AG04449 (cell line): ENCODE results near the gene PLCD3.

ENCODE experiments used
- CTCF ChIA-PET: fragments of 350-600 bp; formaldehyde crosslinking; extraction: SDS; loops from one replicate; lab custom pipeline; 2021; ENCODE audit warnings: antibody characterized with exemption; lab: Yijun Ruan, JAX
- POLR2A ChIA-PET: fragments of 400-600, 350-600 bp; formaldehyde crosslinking; extraction: SDS; loops from one replicate; lab custom pipeline; 2020; ENCODE audit warnings: antibody characterized with exemption, inconsistent platforms; lab: Yijun Ruan, JAX
- DNase-seq: peaks from one replicate; pipeline ENCODE4 v3.0.0-alpha.2; 2010; ENCODE audit warnings: low read depth, low spot score
- H3K4me3 ChIP-seq: 2 replicates; pipeline ENCODE4 v1.5.1; 2011; ENCODE audit warnings: low read depth, mild to moderate bottlenecking, control low read depth, low read length
- CTCF ChIP-seq: IDR thresholded peaks from one replicate; pipeline ENCODE4 v1.5.1; 2011; ENCODE audit warnings: mild to moderate bottlenecking, moderate library complexity, low read length, control low read depth, inconsistent platforms; ENCODE audit not compliant: insufficient read depth; ENCODE audit errors: missing control alignments

Gene PLCD3

GRCh38 chr17:45155029-45155428, 22.7 kb upstream of the PLCD3 start:
- TF ChIP-seq CTCF, result no peak
- DNase-seq, result no peak
- POLR2A ChIA-PET, result interaction anchor here (0.6 to 0.8 kb wide), 2 partner anchors 64 to 286 kb away, joined by 3 to 4 read pairs; no protein-coding TSS in a partner anchor
- CTCF ChIA-PET, result interaction anchor here (1.0 to 19.9 kb wide), 3 partner anchors 20 to 64 kb away, joined by 3 to 399 read pairs (median 236); partner anchors contain the start of genes ACBD4 and PLCD3
- no peak overlapping the region for H3K4me3 ChIP-seq

- TF ChIP-seq CTCF, result no peak
- H3K4me3 ChIP-seq, result peak overlapping the region; percentile 98
- no peak for DNase-seq
- ChIA-PET CTCF (interaction anchor here (0.9 to 19.9 kb wide), 15 partner anchors 10 to 231 kb away, joined by 3 to 399 read pairs (median 7); partner anchors contain the start of genes ACBD4, HEXIM2 and PLCD3), POLR2A (interaction anchor here (1.1 to 6.4 kb wide), 5 partner anchors 9 to 47 kb away, joined by 4 to 308 read pairs (median 66); partner anchors contain the start of genes ACBD4 and HEXIM2)
Observed at GRCh38 chr17:45150911-45151809, 18.8 kb upstream of the PLCD3 start.

- ChIA-PET CTCF (interaction anchor here (0.9 to 19.9 kb wide), 17 partner anchors 10 to 229 kb away, joined by 3 to 399 read pairs (median 4); partner anchors contain the start of genes ACBD4, HEXIM2 and PLCD3), POLR2A (interaction anchor here (0.6 to 6.4 kb wide), 17 partner anchors 11 to 235 kb away, joined by 3 to 308 read pairs (median 9); partner anchors contain the start of genes ACBD4, FMNL1, HEXIM2 and NMT1)
- peak overlapping the region; percentile 98 for H3K4me3 ChIP-seq
- DNase-seq, result no peak
- TF ChIP-seq CTCF, result no peak
Observed at GRCh38 chr17:45149669-45150664, 17.7 kb upstream of the PLCD3 start.

GRCh38 chr17:45149037-45149668, 16.8 kb upstream of the PLCD3 start:
- TF ChIP-seq CTCF, result peak; percentile 95
- peak overlapping the region; percentile 98 for H3K4me3 ChIP-seq
- CTCF ChIA-PET, result interaction anchor here (0.7 to 19.9 kb wide), 18 partner anchors 8 to 236 kb away, joined by 3 to 399 read pairs (median 4); partner anchors contain the start of genes ACBD4, HEXIM2 and PLCD3
- POLR2A ChIA-PET, result interaction anchor here (0.6 to 6.4 kb wide), 34 partner anchors 8 to 351 kb away, joined by 3 to 308 read pairs (median 4); partner anchors contain the start of genes ACBD4, FMNL1, HEXIM2 and NMT1
- no peak for DNase-seq
